CD4-positive, alpha-beta T cell (primary cell): ENCODE measurements around the gene ANKH. TPM values are rescaled to one million over a fixed set of nuclear protein-coding genes. Genes with fewer than 3 reads are reported as not detected.

Experiments used
- ATAC-seq: fragments of 200-7000 bp; cut with Tn5 transposase; one replicate; pipeline ENCODE4 v1.10.0; 2022; ENCODE audit warnings: mild to moderate bottlenecking; ENCODE audit not compliant: poor library complexity
- CTCF ChIA-PET: fragments of 350-600 bp; sonication (Branson Sonifier 250); formaldehyde crosslinking; loops from one replicate; lab custom pipeline; 2021; ENCODE audit warnings: antibody characterized with exemption, inconsistent platforms; lab: Charles Lee
- POLR2A ChIA-PET: fragments of 350-600 bp; sonication (Branson Sonifier 250); formaldehyde crosslinking; loops from one replicate; lab custom pipeline; 2021; ENCODE audit warnings: antibody characterized with exemption, inconsistent platforms; lab: Charles Lee
- DNase-seq, 14 experiments: peaks; one replicate each; pipeline ENCODE4 v3.0.0-alpha.2; 2013 to 2020; ENCODE audit warnings: mixed read lengths in 2 of 14
- H3K27ac ChIP-seq, 2 donors: one replicate each; pipeline versions ENCODE4 v1.5.1 to v1.7.0; 2013; ENCODE audit warnings: low read length in 2 of 2, low read depth in 1 of 2, mild to moderate bottlenecking in 1 of 2
- H3K27me3 ChIP-seq, 2 experiments: 1 replicate in 1 of 2; 2 replicates in 1 of 2; pipeline versions ENCODE4 v1.6.1 to v1.7.0; 2013; ENCODE audit warnings: low read length in 2 of 2, control low read depth in 1 of 2, mild to moderate bottlenecking in 1 of 2, moderate library complexity in 1 of 2; ENCODE audit not compliant: insufficient read depth in 2 of 2, control insufficient read depth in 1 of 2
- H3K36me3 ChIP-seq: one replicate; pipeline ENCODE4 v1.6.1; 2013; ENCODE audit warnings: low read length, control low read depth; ENCODE audit not compliant: insufficient read depth
- H3K4me1 ChIP-seq: one replicate; pipeline ENCODE4 v1.6.1; 2013; ENCODE audit warnings: low read length, control low read depth; ENCODE audit not compliant: insufficient read depth
- H3K4me3 ChIP-seq: one replicate; pipeline ENCODE4 v1.5.1; 2013; ENCODE audit warnings: mild to moderate bottlenecking, low read length, moderate library complexity
- H3K9me3 ChIP-seq, 2 experiments: 1 replicate in 1 of 2; 2 replicates in 1 of 2; pipeline versions ENCODE4 v1.6.1 to v1.7.0; 2013; ENCODE audit warnings: low read length in 2 of 2, mild to moderate bottlenecking in 2 of 2, control low read depth in 1 of 2, moderate library complexity in 1 of 2; ENCODE audit not compliant: control insufficient read depth in 1 of 2, insufficient read depth in 1 of 2
- H3K27ac Mint-ChIP-seq: one replicate; pipeline ENCODE4 v1.8.0; 2020; ENCODE audit warnings: mixed read lengths
- H3K27me3 Mint-ChIP-seq: one replicate; pipeline ENCODE4 v1.8.0; 2021; ENCODE audit warnings: mixed read lengths
- H3K36me3 Mint-ChIP-seq: one replicate; pipeline ENCODE4 v1.8.0; 2021; ENCODE audit warnings: low read depth, mixed read lengths
- H3K4me1 Mint-ChIP-seq: one replicate; pipeline ENCODE4 v1.8.0; 2021; ENCODE audit warnings: low read depth, mixed read lengths
- H3K4me3 Mint-ChIP-seq: one replicate; pipeline ENCODE4 v1.8.0; 2020; ENCODE audit warnings: mild to moderate bottlenecking, mixed read lengths
- H3K9me3 Mint-ChIP-seq: one replicate; pipeline ENCODE4 v1.8.0; 2020; ENCODE audit warnings: mixed read lengths
- CTCF ChIP-seq: fragments of 200-600 bp; IDR thresholded peaks from one replicate; pipeline ENCODE4 v1.8.0; 2022; ENCODE audit warnings: antibody characterized with exemption, mild to moderate bottlenecking
- intact Hi-C, 2 experiments: fragments of 100-400 bp; cut with DNase I in 1 of 2; cut with micrococcal nuclease in 1 of 2; formaldehyde crosslinking; loops; one replicate each; pipeline versions ENCODE4 v1.15.1 to v1.9.0; 2023 to 2025; cut with DNase I, micrococcal nuclease
- total RNA-seq, 174 experiments: library from RNA in 2 of 174; stranded (reverse) in 2 of 174; gene quantifications; one replicate each; pipeline ENCODE4 v1.2.3 and lab custom pipeline; 2021 to 2026

Gene ANKH
- total RNA-seq, 2 experiments from 2014 or later = 69.5 to 72.3 TPM

- peak overlapping the region; percentile 87 for H3K27ac Mint-ChIP-seq
- Histone ChIP-seq H3K4me1 (peaks cover 24% of the 10 kb centered on the region), H3K27ac (peak overlapping the region in 1 of 2 donors; percentile 43), H3K9me3 (no peaks in the 10 kb centered on the region), H3K36me3 (peaks cover 4% of the 10 kb centered on the region), H3K4me3 (no peak overlapping the region), H3K27me3 (no peaks in the 10 kb centered on the region)
- DNase-seq (no peak), ATAC-seq (no peak)
- H3K27me3 Mint-ChIP-seq = no peaks in the 10 kb centered on the region
- H3K4me1 Mint-ChIP-seq = peaks cover 50% of the 10 kb centered on the region
- ChIA-PET POLR2A (interaction anchor here (2.6 kb wide), 1 partner anchor 59 kb away, joined by 14 read pairs; no protein-coding TSS in a partner anchor), CTCF (interaction anchor here (1.0 to 1.5 kb wide), 2 partner anchors 29 to 99 kb away, joined by 3 to 4 read pairs; no protein-coding TSS in a partner anchor)
- H3K4me3 Mint-ChIP-seq = peak overlapping the region; percentile 96
- no peak for TF ChIP-seq CTCF
- H3K36me3 Mint-ChIP-seq = peaks cover 8% of the 10 kb centered on the region
- intact Hi-C loops = loop anchor here in 1 of 2 experiments (5.0 kb wide), 1 partner anchor 51 kb away; no protein-coding TSS in a partner anchor
- H3K9me3 Mint-ChIP-seq = no peaks in the 10 kb centered on the region
Observed at GRCh38 chr5:14868771-14869170, 2.8 kb downstream of the ANKH start.

DNA sequence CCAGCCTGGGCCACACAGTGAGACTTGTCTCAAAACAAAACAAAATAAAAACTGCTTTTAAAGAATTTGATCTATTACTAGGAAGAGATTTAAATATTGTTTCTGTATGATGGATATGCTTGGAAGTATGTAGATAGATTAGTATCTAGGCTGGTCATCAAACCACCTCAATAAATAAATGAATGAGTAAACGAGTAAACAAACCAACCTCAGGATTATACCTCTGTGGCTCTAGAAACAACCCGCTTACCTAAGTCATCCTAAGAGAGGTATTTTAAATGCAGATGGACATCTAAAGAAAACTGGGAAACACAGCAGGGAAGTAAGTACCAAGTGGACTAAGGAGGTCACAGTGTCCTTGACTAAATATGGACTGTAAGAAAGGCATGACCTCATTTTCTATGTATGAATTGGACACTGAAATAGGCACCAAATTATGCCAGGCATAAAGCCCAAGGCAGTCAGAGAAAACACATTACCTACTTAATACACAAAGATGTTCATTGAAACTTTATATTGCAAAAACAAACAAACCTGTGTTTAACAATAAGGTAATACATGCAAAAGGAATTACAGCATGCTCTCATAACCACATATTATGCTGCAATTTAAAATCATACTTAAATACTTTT is 7.3 kb downstream of the ANKH start:
- ATAC-seq (no peak), DNase-seq (no peak)
- Mint-ChIP-seq H3K4me1 (peaks cover 74% of the 10 kb centered on the region), H3K4me3 (no peak overlapping the region), H3K9me3 (no peaks in the 10 kb centered on the region), H3K27ac (no peak overlapping the region), H3K36me3 (peaks cover 22% of the 10 kb centered on the region), H3K27me3 (no peaks in the 10 kb centered on the region)
- no peak overlapping the region for H3K27ac ChIP-seq
- no peak for TF ChIP-seq CTCF
- CTCF ChIA-PET = no interaction called here
- POLR2A ChIA-PET = no interaction called here
- no peak overlapping the region for H3K4me3 ChIP-seq
- H3K36me3 ChIP-seq = peaks cover 4% of the 10 kb centered on the region
- H3K4me1 ChIP-seq = peaks cover 11% of the 10 kb centered on the region
- intact Hi-C loops = no loop called here
- no peaks in the 10 kb centered on the region for H3K27me3 ChIP-seq
- no peaks in the 10 kb centered on the region for H3K9me3 ChIP-seq

GRCh38 chr5:14863105-14863504 is 8.5 kb downstream of the ANKH start:
- ChIA-PET POLR2A (no interaction called here), CTCF (no interaction called here)
- Mint-ChIP-seq H3K36me3 (peaks cover 25% of the 10 kb centered on the region), H3K27ac (peak overlapping the region; percentile 50), H3K27me3 (no peaks in the 10 kb centered on the region), H3K4me3 (no peak overlapping the region), H3K9me3 (no peaks in the 10 kb centered on the region), H3K4me1 (peaks cover 70% of the 10 kb centered on the region)
- ATAC-seq (no peak), DNase-seq (no peak)
- Histone ChIP-seq H3K9me3 (no peaks in the 10 kb centered on the region), H3K27ac (no peak overlapping the region), H3K27me3 (no peaks in the 10 kb centered on the region), H3K4me1 (peaks cover 4% of the 10 kb centered on the region), H3K4me3 (no peak overlapping the region), H3K36me3 (peaks cover 4% of the 10 kb centered on the region)
- no peak for TF ChIP-seq CTCF
- intact Hi-C loops = no loop called here
